ENCODE data around the gene AMZ2. TPM values are rescaled to one million over a fixed set of nuclear protein-coding genes. Genes with fewer than 3 reads are reported as not detected.
"Not testable (repeated sequence)": the region's sequence is repeated elsewhere in the genome, so short reads cannot be mapped to it uniquely, and the experiment has no call there.

The AMZ2 gene
- total and polyA plus RNA-seq, 2 of the 8 experiments (the other 6 are each of a cell fraction or from before 2014, with no cell fraction given): 49.5 to 71.0 TPM

DNA sequence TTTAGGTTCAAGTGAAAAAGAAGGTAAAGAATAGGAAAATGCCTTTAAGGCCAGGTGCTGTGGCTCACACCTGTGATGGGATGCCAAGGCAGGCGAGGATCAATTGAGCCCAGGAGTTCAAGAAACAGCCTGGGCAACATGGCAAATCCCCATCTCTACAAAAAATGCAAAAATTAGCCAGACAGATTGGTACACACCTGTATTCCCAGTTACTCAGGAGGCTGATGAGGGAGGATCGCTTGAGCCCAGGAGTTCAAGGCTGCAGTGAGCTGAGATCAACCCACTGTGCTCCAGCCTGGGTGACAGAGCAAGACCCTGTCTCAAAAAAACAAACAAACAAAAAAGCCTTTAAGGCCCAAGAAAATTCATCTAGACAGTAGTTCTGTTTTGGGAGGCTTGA, 45.5 kb upstream of the AMZ2 start:
- 68% methylated on average over 2 of the region's 2 CpGs; no CpG with 5 or more reads in 1 of the 2 experiments for WGBS, 2 experiments (ENCODE audit: extremely low coverage in 1 of 2, insufficient coverage in 1 of 2, insufficient read length in 1 of 2, insufficient replicate concordance in 2 of 2, low coverage in 1 of 2, low lambda C conversion rate in 2 of 2, missing lambda C conversion rate in 1 of 2)
- not testable (repeated sequence) for H2AFZ ChIP-seq (ENCODE audit: low read length); DNase-seq (ENCODE audit: low read depth in 1 of 2, low spot score in 2 of 2); H3K14ac ChIP-seq (ENCODE audit: insufficient read length); H3K4ac ChIP-seq (replicated peaks; ENCODE audit: insufficient read length, low read depth, low read length); H3K18ac ChIP-seq (ENCODE audit: extremely low read depth, low read length); H3K23ac ChIP-seq (ENCODE audit: insufficient read length); H2BK5ac ChIP-seq (ENCODE audit: low read depth, low read length); H3K4me2 ChIP-seq (ENCODE audit: insufficient read depth in 1 of 2, low read depth in 2 of 2, low read length in 2 of 2); H4K5ac ChIP-seq (ENCODE audit: insufficient read length, low read depth, low read length); H3K27ac ChIP-seq (ENCODE audit: low read depth, low read length); H3K79me1 ChIP-seq (ENCODE audit: low read depth, low read length); H3K56ac ChIP-seq (replicated peaks; ENCODE audit: insufficient read length, low read depth, low read length); H3K9ac ChIP-seq (replicated peaks in 1 of 4; ENCODE audit: extremely low read depth in 1 of 4, low read depth in 3 of 4, low read length in 3 of 4); H2BK15ac ChIP-seq (ENCODE audit: low read length); H4K91ac ChIP-seq (replicated peaks; ENCODE audit: insufficient read length, low read length); H3K23me2 ChIP-seq (ENCODE audit: low read depth, low read length); H3K36me3 ChIP-seq (ENCODE audit: control insufficient read depth in 2 of 4, insufficient read depth in 4 of 4, low read length in 3 of 4); H2BK120ac ChIP-seq (replicated peaks; ENCODE audit: low read depth, low read length); H3K4me3 ChIP-seq (ENCODE audit: extremely low read depth in 1 of 4, insufficient read depth in 2 of 4, low read depth in 3 of 4, low read length in 4 of 4); FAIRE-seq; H4K8ac ChIP-seq (ENCODE audit: extremely low read depth, insufficient read depth, low read length); H3K9me3 ChIP-seq (ENCODE audit: insufficient read depth in 2 of 2, low read depth in 1 of 2, low read length in 1 of 2); H2BK12ac ChIP-seq (ENCODE audit: low read depth, low read length); H2BK20ac ChIP-seq (ENCODE audit: low read length); H2AK5ac ChIP-seq (ENCODE audit: low read depth, low read length)
- ChIA-PET POLR2A (ENCODE audit: partially characterized antibody) (interaction anchor here (0.7 to 1.6 kb wide), 2 partner anchors 260 to 300 kb away, joined by 3 read pairs; no protein-coding TSS in a partner anchor), CTCF (ENCODE audit: partially characterized antibody) (interaction anchor here (0.7 to 4.6 kb wide), 4 partner anchors 18 to 56 kb away, joined by 3 to 73 read pairs (median 48); no protein-coding TSS in a partner anchor)
- peaks cover 35 to 71% (median 56%) of the 10 kb centered on the region in 4 experiments for H3K27me3 ChIP-seq (replicated peaks in 1 of 4; ENCODE audit: control insufficient read depth in 3 of 4, extremely low read depth in 1 of 4, insufficient read depth in 3 of 4, low read length in 3 of 4)
- H3K4me1 ChIP-seq (replicated peaks in 1 of 4; ENCODE audit: control insufficient read depth in 3 of 4, insufficient read depth in 4 of 4, low read length in 3 of 4): peaks cover 8 to 28% (median 13%) of the 10 kb centered on the region in 4 experiments
- H3K79me2 ChIP-seq (ENCODE audit: control insufficient read depth in 1 of 2, insufficient read depth in 2 of 2, low read length in 2 of 2): peaks cover 0 to 11% of the 10 kb centered on the region in 2 experiments; a peak in 2 of 4 replicates
- peaks cover 3 to 13% of the 10 kb centered on the region in 2 experiments for H4K20me1 ChIP-seq (replicated peaks in 1 of 2; ENCODE audit: control insufficient read depth in 1 of 2, insufficient read depth in 2 of 2, low read length in 2 of 2)

Measured in H1 (cell line).